Measurements from ENCODE around the gene CAMK2A. TPM values are rescaled to one million over a fixed set of nuclear protein-coding genes. Genes with fewer than 3 reads are reported as not detected.

CAMK2A gene
- total RNA-seq, 6 donors from 2014 or later = 0.29 to 2.4 (median 1.8) TPM; not detected in 1

GRCh38 chr5:150288361-150288760, 1.2 kb downstream of the CAMK2A start:
- DNase-seq = no peak

GRCh38 chr5:150286820-150287219, 2.8 kb downstream of the CAMK2A start:
- Histone ChIP-seq H3K4me3 (no peak overlapping the region), H3K27ac (no peak overlapping the region), H3K27me3 (no peaks in the 10 kb centered on the region), H3K36me3 (no peaks in the 10 kb centered on the region), H3K9me3 (no peaks in the 10 kb centered on the region), H3K4me1 (no peaks in the 10 kb centered on the region)
- ATAC-seq (ENCODE audit: low FRiP score in 2 of 2) = no peak
- DNase-seq = no peak
- TF ChIP-seq CTCF (IDR thresholded peaks at IDR 0.05) = peak in 2 of 6 experiments; percentile 11 to 12
- TF ChIP-seq POLR2A (IDR thresholded peaks at IDR 0.05) = no peak
- 59 to 80% methylated on average over 4 to 5 of the region's 5 CpGs for WGBS, 2 donors

More at GRCh38 chr5:150288361-150288760, 1.2 kb downstream of the CAMK2A start:
- Histone ChIP-seq H3K27ac (no peak overlapping the region), H3K9me3 (no peaks in the 10 kb centered on the region), H3K27me3 (no peaks in the 10 kb centered on the region), H3K4me1 (peaks cover 0 to 2% (median 0%) of the 10 kb centered on the region in 4 donors), H3K36me3 (no peaks in the 10 kb centered on the region), H3K4me3 (no peak overlapping the region)
- 82 to 84% methylated on average over 4 of the region's 4 CpGs for WGBS, 2 donors
- no peak for TF ChIP-seq POLR2A (IDR thresholded peaks at IDR 0.05)
- no peak for TF ChIP-seq CTCF (IDR thresholded peaks at IDR 0.05)
- no peak for TF ChIP-seq EP300 (IDR thresholded peaks at IDR 0.05)
- TF ChIP-seq POLR2AphosphoS5 (IDR thresholded peaks at IDR 0.05) = no peak
- no peak for ATAC-seq (ENCODE audit: low FRiP score in 2 of 2)

GRCh38 chr5:150285114-150285513, 4.5 kb downstream of the CAMK2A start:
- ATAC-seq (ENCODE audit: low FRiP score in 2 of 2) (no peak), DNase-seq (no peak)
- Histone ChIP-seq H3K4me1 (no peaks in the 10 kb centered on the region), H3K27ac (no peak overlapping the region), H3K36me3 (no peaks in the 10 kb centered on the region), H3K4me3 (no peak overlapping the region), H3K9me3 (no peaks in the 10 kb centered on the region), H3K27me3 (no peaks in the 10 kb centered on the region)
- WGBS, 2 donors = 91 to 92% methylated on average over 7 of the region's 7 CpGs
- TF ChIP-seq CTCF (IDR thresholded peaks at IDR 0.05) (no peak), POLR2AphosphoS5 (IDR thresholded peaks at IDR 0.05) (no peak), EP300 (IDR thresholded peaks at IDR 0.05) (no peak), POLR2A (IDR thresholded peaks at IDR 0.05) (no peak)

- no peak overlapping the region for H3K4me3 ChIP-seq
- no peaks in the 10 kb centered on the region for H3K36me3 ChIP-seq
- DNase-seq (no peak), ATAC-seq (ENCODE audit: low FRiP score in 2 of 2) (no peak)
- WGBS, 2 donors = 83 to 93% methylated on average over 11 to 13 of the region's 13 CpGs
- H3K27ac ChIP-seq = no peak overlapping the region
- H3K9me3 ChIP-seq = no peaks in the 10 kb centered on the region
- no peaks in the 10 kb centered on the region for H3K4me1 ChIP-seq
- H3K27me3 ChIP-seq = no peaks in the 10 kb centered on the region
- TF ChIP-seq EP300 (IDR thresholded peaks at IDR 0.05) = no peak
- no peak for TF ChIP-seq POLR2AphosphoS5 (IDR thresholded peaks at IDR 0.05)
- TF ChIP-seq CTCF (IDR thresholded peaks at IDR 0.05) = no peak
- TF ChIP-seq POLR2A (IDR thresholded peaks at IDR 0.05) = no peak
Observed at GRCh38 chr5:150284311-150284710, 5.3 kb downstream of the CAMK2A start.

GRCh38 chr5:150283904-150284303, 5.7 kb downstream of the CAMK2A start:
- Histone ChIP-seq H3K36me3 (no peaks in the 10 kb centered on the region), H3K4me3 (no peak overlapping the region), H3K4me1 (no peaks in the 10 kb centered on the region), H3K9me3 (no peaks in the 10 kb centered on the region), H3K27ac (no peak overlapping the region), H3K27me3 (no peaks in the 10 kb centered on the region)
- WGBS, 2 donors = 73 to 91% methylated on average over 3 of the region's 3 CpGs
- no peak for TF ChIP-seq CTCF (IDR thresholded peaks at IDR 0.05)
- TF ChIP-seq POLR2A (IDR thresholded peaks at IDR 0.05) = no peak
- TF ChIP-seq EP300 (IDR thresholded peaks at IDR 0.05) = no peak
- no peak for TF ChIP-seq POLR2AphosphoS5 (IDR thresholded peaks at IDR 0.05)
- DNase-seq (no peak), ATAC-seq (ENCODE audit: low FRiP score in 2 of 2) (no peak)

Data from upper lobe of left lung (tissue), 6 donors.